Hematopoietic multipotent progenitor cell treated with erythropoietin and hydrocortisone succinate and interleukin-3 and kit ligand, for 8 days (in vitro differentiated cells): Measurements from ENCODE around the gene VAT1L.

Source experiments
- DNase-seq: peaks from one replicate; pipeline ENCODE4 v3.0.0-alpha.2; 2015

The VAT1L gene

DNA sequence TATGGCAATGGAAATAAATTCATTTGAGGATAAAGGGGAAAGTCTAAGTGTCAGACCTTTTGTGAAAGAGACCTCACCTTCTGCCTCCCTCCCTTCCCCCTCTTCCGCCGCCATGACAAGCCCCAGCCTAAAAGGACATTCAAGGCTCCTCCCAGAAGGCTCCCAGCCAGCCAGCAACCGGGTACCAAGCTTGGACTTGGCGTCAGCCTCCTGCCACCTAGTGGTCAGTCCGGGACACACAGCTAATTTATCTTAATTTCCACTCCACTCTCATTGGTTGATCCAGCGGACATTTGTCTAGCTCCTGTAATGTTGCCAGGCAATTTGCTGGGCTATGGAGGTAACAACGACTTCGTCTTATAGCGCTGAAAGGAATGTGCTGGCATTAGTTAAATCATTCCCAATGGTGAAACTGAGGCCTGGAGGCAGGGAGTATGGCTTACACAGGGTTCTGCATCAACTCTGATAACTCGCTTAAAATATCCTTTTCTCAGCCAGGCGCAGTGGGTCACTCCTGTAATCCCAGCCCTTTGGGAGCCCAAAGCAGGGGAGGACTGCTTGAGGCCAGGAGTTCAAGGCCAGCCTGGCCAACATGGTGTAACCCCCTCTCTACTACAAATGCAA, 214.7 kb downstream of the VAT1L start:
- DNase-seq, result peak; percentile 90

DNA sequence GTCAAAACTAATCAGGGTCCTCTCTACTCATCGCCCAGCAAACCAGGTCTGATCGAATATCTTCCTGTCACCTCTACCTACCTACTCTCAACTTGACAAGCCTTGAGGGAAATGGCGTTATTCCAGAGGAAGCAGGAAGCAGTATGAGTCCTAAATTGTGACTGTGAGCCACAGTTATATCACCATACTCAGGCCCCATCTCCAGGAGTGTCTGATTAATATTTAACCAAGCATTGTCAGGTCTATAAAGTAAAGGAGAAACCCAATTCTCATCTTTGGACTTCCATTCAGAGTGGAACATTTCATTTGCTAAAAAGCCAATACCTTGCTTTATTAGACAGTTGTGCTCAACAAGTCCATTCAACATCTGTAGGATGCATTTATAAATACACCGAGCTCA, 216.2 kb downstream of the VAT1L start:
- no peak for DNase-seq

DNA sequence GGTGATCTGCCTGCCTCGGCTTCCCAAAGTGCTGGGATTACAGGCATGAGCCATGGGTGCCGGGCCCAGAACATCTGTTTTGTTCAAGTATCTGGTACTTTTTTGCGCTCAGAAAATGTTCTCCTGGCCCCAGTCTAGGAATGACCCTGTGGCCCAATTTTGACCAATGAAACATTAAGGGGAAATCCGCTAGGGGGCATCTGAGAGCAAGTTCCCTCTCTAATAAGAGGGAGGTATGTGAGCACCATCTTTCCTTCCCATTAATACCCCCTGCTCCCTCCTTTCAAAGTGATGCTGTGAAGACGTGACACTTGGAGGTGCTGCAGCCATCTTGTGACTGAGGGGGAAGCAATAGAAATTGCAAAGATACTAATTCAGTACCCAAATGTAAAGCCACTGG, 217.5 kb downstream of the VAT1L start:
- peak; percentile 14 for DNase-seq

DNA sequence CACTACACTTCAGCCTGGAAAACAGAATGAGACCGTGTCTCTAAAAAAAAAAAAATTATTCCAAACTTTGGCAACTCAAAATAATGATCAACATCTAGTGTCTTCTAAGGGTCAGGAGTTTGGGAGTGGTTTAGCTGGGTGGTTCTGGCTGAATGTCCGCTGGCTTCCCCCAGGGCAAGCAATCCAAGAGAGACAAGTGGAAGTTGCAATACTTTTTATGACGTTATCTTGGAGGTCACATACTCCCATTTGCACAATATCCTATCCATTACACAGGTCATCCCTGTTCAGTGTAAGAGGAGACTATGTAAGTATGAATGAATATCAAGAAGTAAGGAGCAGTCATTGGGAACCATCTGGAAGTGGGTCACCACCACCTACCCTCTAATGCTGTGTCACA, 218.8 kb downstream of the VAT1L start:
- DNase-seq, result no peak

- no peak for DNase-seq
These were observed 234.1 kb downstream of the VAT1L start, which contains the start of gene CLEC3A for GRCh38 chr16:78022347-78023060. CLEC3A (plus strand) TSS chr16:78022548; CDS start chr16:78022627, 79 bp downstream.

- no peak for DNase-seq
These were observed 235.8 kb downstream of the VAT1L start for GRCh38 chr16:78024159-78024558.

GRCh38 chr16:78025631-78026030, 237.3 kb downstream of the VAT1L start:
- DNase-seq, result no peak

DNA sequence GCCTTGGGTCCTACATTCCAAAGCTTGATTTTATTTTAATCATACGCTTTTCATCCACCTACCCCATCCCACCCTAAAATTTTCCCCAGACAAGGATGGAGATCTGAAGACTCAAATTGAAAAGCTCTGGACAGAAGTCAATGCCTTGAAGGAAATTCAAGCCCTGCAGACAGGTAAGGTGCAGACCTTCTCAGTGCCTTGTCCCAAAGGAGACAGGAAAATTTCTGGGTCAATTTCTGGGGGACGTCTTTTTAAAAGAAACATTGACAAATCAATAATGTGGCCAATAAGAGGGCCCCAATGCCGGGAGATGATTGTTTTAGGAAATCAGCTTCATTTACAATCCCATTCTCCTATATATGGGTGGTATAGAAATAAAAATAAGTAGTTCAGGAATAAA, 239.7 kb downstream of the VAT1L start:
- no peak for DNase-seq
